DND-41 (cell line): Measurements from ENCODE around the gene SDCCAG8.

Experiments used
- ATAC-seq: fragments of 200-7000 bp; cut with Tn5 transposase; 3 replicates; pipeline ENCODE4 v1.9.1; 2021; ENCODE audit warnings: low read depth; ENCODE audit not compliant: insufficient read depth
- DNase-seq: peaks from one replicate; pipeline ENCODE4 v3.0.0-alpha.2; 2020
- H2AFZ ChIP-seq: 2 replicates; pipeline ENCODE4 v1.6.0; 2012; ENCODE audit warnings: low read depth, low read length
- H3K27ac ChIP-seq: 2 replicates; pipeline ENCODE4 v1.5.1; 2012; ENCODE audit warnings: low read length, inconsistent platforms
- H3K27me3 ChIP-seq: fragments of 200-600 bp; sonication (generic); 2 replicates; pipeline ENCODE4 v1.6.0; 2012; ENCODE audit warnings: low read length, mild to moderate bottlenecking, inconsistent platforms; ENCODE audit not compliant: insufficient read depth, poor library complexity
- H3K36me3 ChIP-seq: 2 replicates; pipeline ENCODE4 v1.5.1; 2012; ENCODE audit warnings: low read length, inconsistent platforms; ENCODE audit not compliant: insufficient read depth
- H3K4me1 ChIP-seq: 2 replicates; pipeline ENCODE4 v1.5.1; 2012; ENCODE audit warnings: mild to moderate bottlenecking, low read length; ENCODE audit not compliant: insufficient read depth
- H3K4me2 ChIP-seq: 2 replicates; pipeline ENCODE4 v1.6.0; 2012; ENCODE audit warnings: mild to moderate bottlenecking, moderate library complexity, low read length, inconsistent platforms; ENCODE audit not compliant: insufficient read depth
- H3K4me3 ChIP-seq, 2 experiments: fragments of 200-600 bp in 1 of 2; shearing (Covaris generic) in 1 of 2; 2 replicates each; pipeline ENCODE4 v1.5.1; 2012 to 2016; ENCODE audit warnings: inconsistent platforms in 2 of 2, low read length in 2 of 2, mild to moderate bottlenecking in 2 of 2, low read depth in 1 of 2, moderate library complexity in 1 of 2
- H3K79me2 ChIP-seq: 2 replicates; pipeline ENCODE4 v1.6.0; 2012; ENCODE audit warnings: low read length, inconsistent platforms; ENCODE audit not compliant: insufficient read depth
- H3K9ac ChIP-seq: 2 replicates; pipeline ENCODE4 v1.6.0; 2012; ENCODE audit warnings: low read depth, mild to moderate bottlenecking, inconsistent platforms, low read length, moderate library complexity
- H3K9me3 ChIP-seq: 2 replicates; pipeline ENCODE4 v1.5.1; 2012; ENCODE audit warnings: low read length, moderate library complexity, mild to moderate bottlenecking, inconsistent platforms; ENCODE audit not compliant: insufficient read depth, severe bottlenecking
- H4K20me1 ChIP-seq: 2 replicates; pipeline ENCODE4 v1.6.0; 2012; ENCODE audit warnings: low read length; ENCODE audit not compliant: insufficient read depth
- EZH2 ChIP-seq: IDR thresholded peaks from 3 replicates; pipeline ENCODE4 v1.6.1; 2012; ENCODE audit warnings: borderline replicate concordance, low read depth, mild to moderate bottlenecking, moderate library complexity, low read length, inconsistent platforms; ENCODE audit not compliant: severe bottlenecking
- TF ChIP-seq, protein P1 (sequence below): IDR thresholded peaks from 2 replicates; pipeline ENCODE4 v1.5.1; 2012; ENCODE audit warnings: borderline replicate concordance, low read length, moderate library complexity, mild to moderate bottlenecking; ENCODE audit not compliant: poor library complexity, severe bottlenecking; ENCODE audit errors: extremely low read depth

Gene SDCCAG8

DNA sequence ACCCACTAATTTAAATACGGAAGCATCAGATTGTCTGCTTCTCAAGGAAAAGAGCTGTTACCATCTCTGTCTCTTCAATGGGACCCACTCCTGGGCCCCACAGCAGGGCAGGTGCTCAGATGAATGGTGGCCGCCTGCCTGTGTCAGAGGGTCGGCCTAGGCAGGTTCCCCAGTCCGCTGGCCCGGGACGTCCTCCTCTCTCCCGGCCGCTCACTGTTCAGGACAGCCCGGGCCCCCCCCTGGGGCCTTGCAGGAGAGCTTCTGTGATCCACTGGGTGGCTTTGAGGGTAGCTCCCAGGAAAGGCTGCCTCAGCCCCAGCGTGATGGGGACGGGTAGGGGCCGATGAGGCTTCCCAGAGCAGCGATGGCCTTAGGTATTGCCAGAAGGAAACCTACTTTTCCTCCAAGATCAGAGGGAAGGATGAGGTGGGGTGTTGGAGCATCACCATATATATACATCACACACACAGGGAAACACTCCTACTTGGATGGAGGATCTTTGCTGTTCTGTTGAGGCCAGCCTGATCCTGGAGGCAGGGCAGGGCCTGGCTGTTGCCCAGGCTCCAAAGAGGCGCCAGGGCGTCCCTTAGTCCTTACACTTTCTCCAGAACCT, 231.3 kb downstream of the SDCCAG8 start:
- no peaks in the 10 kb centered on the region for H4K20me1 ChIP-seq
- no peak overlapping the region for H3K27ac ChIP-seq
- no peaks in the 10 kb centered on the region for H3K27me3 ChIP-seq
- H2AFZ ChIP-seq = no peak overlapping the region
- ATAC-seq (no peak), DNase-seq (no peak)
- no peak overlapping the region for H3K4me3 ChIP-seq
- H3K4me1 ChIP-seq = peaks cover 16% of the 10 kb centered on the region
- no peak overlapping the region for H3K4me2 ChIP-seq
- no peaks in the 10 kb centered on the region for H3K79me2 ChIP-seq
- H3K36me3 ChIP-seq = 0 out of 2 replicates have a peak, but pooled peaks cover 4% of the 10 kb centered on the region
- no peak overlapping the region for H3K9ac ChIP-seq
- TF ChIP-seq, protein P1, sequence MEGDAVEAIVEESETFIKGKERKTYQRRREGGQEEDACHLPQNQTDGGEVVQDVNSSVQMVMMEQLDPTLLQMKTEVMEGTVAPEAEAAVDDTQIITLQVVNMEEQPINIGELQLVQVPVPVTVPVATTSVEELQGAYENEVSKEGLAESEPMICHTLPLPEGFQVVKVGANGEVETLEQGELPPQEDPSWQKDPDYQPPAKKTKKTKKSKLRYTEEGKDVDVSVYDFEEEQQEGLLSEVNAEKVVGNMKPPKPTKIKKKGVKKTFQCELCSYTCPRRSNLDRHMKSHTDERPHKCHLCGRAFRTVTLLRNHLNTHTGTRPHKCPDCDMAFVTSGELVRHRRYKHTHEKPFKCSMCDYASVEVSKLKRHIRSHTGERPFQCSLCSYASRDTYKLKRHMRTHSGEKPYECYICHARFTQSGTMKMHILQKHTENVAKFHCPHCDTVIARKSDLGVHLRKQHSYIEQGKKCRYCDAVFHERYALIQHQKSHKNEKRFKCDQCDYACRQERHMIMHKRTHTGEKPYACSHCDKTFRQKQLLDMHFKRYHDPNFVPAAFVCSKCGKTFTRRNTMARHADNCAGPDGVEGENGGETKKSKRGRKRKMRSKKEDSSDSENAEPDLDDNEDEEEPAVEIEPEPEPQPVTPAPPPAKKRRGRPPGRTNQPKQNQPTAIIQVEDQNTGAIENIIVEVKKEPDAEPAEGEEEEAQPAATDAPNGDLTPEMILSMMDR = no peak
- TF ChIP-seq EZH2 = no peak
- H3K9me3 ChIP-seq = no peaks in the 10 kb centered on the region

DNA sequence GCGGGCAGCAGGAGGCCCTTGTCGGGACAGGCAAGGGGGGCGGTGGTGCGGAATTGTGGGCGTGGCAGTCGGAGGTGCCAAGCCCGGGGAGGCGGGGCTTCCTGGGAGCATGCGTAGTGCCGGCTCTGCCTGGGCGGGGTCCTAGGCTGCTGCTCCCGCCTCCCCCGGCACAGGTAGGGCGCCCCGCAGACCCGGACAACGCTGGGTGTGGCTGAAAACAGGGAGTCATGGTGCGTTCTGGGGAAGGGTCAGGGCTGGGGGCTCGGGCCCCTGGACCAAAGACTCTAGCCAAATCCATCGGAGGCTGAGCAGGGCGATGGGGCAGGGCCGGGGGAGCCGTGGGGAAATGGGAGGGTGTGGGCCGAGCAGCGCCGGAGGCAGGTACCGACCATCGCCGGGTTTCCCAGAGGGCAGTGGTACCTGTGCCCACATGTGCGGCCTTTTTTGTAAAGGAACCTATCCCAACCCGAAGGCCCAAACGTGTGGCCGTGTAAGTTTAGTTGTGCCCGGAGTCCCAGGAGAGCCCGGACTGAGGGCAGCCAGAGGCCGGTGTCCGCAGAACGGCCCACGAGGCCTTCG, 231.9 kb downstream of the SDCCAG8 start:
- Histone ChIP-seq H3K36me3 (0 out of 2 replicates have a peak, but pooled peaks cover 4% of the 10 kb centered on the region), H3K79me2 (no peaks in the 10 kb centered on the region), H3K9ac (no peak overlapping the region), H3K4me2 (no peak overlapping the region), H3K27me3 (no peaks in the 10 kb centered on the region), H3K9me3 (no peaks in the 10 kb centered on the region), H2AFZ (no peak overlapping the region), H4K20me1 (no peaks in the 10 kb centered on the region), H3K4me3 (no peak overlapping the region), H3K27ac (no peak overlapping the region), H3K4me1 (peaks cover 10% of the 10 kb centered on the region)
- no peak for TF ChIP-seq EZH2
- TF ChIP-seq, protein P1 = no peak
- ATAC-seq (no peak), DNase-seq (no peak)

DNA sequence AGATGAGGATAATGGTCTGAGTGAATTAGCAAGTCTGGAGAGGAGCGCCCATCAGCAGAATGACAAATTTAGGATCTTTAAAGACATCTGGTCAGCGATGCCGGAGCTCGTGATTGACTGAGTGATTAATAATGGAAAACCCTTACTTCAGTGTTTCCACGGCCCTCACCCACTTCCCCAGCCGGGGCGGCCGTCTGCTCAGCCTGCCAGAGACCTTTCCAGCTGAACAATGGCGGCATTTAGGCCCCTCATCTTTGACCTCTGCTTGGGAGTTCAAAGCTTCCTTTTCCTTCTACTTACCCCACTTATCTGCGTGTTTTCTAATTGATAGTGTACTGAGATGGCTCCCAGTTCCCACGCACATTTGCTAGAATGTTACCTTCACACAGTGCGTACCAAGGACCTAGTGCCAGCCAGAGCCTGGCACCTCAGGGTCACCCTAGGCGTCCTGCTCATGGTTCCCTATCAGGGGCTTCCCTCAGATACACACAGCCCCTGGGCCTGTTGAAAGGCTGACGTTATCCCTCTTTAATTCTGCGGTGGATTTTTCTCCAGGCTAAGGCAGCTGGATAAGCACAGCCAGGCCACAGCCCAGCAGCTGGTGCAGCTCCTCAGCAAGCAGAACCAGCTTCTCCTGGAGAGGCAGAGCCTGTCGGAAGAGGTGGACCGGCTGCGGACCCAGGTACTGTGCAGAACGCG, 232.8 kb downstream of the SDCCAG8 start:
- TF ChIP-seq, protein P1 = no peak
- TF ChIP-seq EZH2 = no peak
- no peak for DNase-seq
- no peak for ATAC-seq
- peaks cover 1% of the 10 kb centered on the region for H3K4me1 ChIP-seq
- H3K9ac ChIP-seq = no peak overlapping the region
- 0 out of 2 replicates have a peak, but pooled peaks cover 4% of the 10 kb centered on the region for H3K36me3 ChIP-seq
- H3K9me3 ChIP-seq = no peaks in the 10 kb centered on the region
- no peaks in the 10 kb centered on the region for H3K79me2 ChIP-seq
- H3K4me2 ChIP-seq = no peak overlapping the region
- H3K4me3 ChIP-seq = no peak overlapping the region
- no peaks in the 10 kb centered on the region for H4K20me1 ChIP-seq
- H3K27me3 ChIP-seq = no peaks in the 10 kb centered on the region
- H3K27ac ChIP-seq = no peak overlapping the region
- H2AFZ ChIP-seq = no peak overlapping the region
